Stimulated activated CD4-positive, alpha-beta T cell treated with anti-CD3 and anti-CD28 coated beads, Interleukin-2, amount 100 ng/mL, for 24 hours (primary cell): ENCODE data around the gene HSPB6.

Experiments used
- DNase-seq, 2 donors: peaks; one replicate each; pipeline ENCODE4 v3.0.0-alpha.2; 2020

HSPB6 gene

DNA sequence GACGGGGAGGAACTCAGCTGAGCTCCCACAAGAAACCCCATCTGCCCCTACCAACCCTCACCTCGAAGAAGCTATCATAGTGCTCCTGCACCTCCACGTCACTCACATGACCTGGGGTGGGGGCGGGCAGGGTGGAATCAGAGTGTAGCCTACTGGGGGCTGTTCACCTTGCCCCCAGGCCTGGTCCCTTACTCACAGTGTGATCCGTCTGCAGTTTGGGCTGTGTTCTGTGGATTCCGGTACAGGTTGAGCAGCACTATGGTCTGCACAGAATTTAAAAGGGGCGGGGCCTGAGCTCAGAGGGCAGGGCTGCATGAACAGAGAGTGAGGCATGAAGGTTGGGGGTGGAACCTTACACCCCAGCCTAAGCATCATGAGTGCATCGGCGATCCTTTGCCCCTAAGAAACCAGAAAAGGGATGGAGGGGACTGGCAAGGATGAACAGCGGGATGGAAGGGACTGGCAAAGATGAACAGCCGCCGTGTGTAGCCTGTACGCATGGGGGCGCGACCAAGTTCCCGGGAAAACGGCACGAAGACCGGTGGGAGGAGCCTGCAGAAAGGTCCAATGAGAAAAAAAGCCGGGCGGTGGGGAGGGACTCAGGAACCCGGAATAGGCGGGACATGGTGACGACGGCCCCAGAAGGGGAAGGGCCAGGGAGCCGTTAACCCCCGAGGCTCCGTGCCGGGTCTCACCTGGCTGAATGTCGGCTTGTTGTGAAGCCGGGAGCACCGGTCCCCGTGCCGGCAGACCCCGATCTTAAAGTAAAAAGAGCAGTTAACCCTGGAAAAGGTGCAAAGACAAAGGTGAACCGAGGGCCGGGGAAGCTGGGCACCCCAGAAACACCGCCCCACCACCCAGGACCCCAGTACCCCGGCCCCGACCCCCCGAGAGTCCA, 12.2 kb downstream of the HSPB6 start:
- DNase-seq: peak; percentile 91 to 93

GRCh38 chr19:35743640-35744429, 13.0 kb downstream of the HSPB6 start:
- DNase-seq: no peak

GRCh38 chr19:35742121-35742724, 14.6 kb downstream of the HSPB6 start, which contains the start of gene IGFLR1:
IGFLR1 (minus strand) TSS chr19:35742452; CDS start chr19:35741180, 1,272 bp downstream.
- peak; percentile 67 to 77 for DNase-seq

GRCh38 chr19:35741203-35741515, 15.7 kb downstream of the HSPB6 start:
- no peak for DNase-seq

DNA sequence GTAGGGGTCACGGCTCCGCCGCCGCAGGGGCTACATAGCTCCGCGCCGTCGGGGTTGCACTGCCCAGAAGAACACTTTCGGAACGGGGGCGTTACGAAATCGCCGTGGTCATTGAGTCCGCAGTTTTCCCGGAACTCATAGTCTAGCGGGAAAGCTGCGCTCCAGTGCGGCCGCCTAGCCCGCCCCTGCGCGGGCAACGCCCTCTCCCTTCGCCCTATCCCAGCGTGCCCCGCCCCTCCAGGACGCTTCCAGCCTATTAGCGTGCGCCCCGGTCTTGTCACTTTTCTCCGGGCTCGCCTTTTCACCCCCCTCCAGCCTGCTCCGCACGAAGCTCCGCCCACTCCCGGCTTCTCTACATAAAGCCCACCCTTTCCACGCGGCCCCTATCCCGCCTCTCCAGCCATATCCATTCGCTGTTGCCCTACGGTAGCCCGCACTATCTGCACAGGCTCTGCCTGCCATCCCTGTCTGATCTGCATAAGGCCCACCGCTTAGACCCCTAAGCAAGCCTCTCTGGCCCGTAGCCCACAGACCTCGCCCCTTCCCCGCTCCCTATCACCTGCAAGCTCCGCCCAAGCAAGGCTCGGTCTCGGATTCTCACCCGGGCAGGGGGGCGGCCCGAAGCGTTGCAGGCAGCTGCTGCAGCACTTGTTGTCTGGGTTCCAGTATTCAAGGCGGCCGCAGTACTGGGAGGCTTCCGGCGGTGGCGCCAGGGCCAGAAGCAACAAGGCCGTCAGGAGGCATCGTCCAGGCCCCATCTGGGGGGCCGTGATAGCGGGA, 16.2 kb downstream of the HSPB6 start:
- DNase-seq: peak; percentile 96 to 98

DNA sequence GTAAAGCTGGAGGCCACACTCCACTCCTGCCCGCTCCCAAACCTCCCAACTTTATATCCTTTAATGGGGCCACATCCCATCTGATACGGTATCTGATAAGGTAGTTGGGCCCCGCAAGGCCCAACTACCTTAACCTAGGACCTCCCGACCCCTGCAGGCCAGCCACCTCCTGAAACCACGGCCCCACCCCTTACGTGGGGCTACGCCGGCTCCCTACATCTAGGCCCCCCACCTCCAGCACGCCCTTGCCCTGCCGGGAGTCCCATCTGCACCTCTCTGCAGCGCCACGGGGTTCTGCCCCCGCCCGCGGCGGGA, 16.8 kb downstream of the HSPB6 start:
- DNase-seq: no peak

GRCh38 chr19:35739275-35740107, 17.3 kb downstream of the HSPB6 start:
- DNase-seq: no peak

- DNase-seq: no peak
Observed at GRCh38 chr19:35738887-35739229, 18.0 kb downstream of the HSPB6 start.

GRCh38 chr19:35738021-35738886, 18.6 kb downstream of the HSPB6 start:
- no peak for DNase-seq

DNA sequence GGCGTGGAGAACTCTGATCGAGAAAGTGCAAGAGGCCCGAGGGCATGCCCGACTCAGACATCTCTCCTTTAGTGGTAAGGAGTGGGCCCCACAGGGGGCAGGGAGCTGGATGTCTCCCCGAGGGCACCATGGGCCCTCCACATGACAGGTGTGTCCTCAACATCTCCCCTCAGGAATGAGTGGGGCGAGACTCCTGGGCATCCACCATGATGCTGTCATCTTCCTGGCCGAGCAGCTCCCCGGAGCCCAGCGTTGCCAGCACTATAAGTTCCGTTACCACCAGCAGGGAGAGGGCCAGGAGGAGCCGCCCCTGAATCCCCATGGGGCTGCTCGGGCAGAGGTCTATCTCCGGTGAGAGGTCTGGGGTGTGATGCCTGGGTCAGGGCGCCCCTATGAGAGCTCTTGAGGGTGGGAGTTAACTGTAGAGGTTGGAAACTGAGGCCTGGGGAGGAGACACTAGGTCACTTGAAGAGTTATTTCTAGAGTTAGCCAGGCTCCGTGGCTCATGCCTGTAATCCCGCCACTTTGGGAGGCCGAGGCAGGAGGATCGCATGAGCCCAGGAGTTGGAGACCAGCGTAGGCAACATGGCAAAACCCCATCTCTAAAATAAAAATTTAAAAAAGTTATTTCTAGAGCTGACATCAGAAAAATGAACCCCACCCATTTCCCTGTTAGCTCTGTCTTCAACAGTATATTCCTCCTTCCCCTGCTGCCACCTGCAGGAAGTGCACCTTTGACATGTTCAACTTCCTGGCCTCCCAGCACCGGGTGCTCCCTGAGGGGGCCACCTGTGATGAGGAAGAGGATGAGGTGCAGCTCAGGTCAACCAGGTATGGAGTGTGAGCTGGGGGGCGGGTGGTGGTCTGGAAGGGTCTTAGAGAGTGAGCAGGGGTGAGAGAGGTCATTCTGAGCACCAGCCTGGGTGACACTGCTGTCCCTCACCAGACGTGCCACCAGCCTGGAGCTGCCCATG, 19.6 kb downstream of the HSPB6 start:
- no peak for DNase-seq

- no peak for DNase-seq
Observed at GRCh38 chr19:35734889-35735288, 21.9 kb downstream of the HSPB6 start.

DNA sequence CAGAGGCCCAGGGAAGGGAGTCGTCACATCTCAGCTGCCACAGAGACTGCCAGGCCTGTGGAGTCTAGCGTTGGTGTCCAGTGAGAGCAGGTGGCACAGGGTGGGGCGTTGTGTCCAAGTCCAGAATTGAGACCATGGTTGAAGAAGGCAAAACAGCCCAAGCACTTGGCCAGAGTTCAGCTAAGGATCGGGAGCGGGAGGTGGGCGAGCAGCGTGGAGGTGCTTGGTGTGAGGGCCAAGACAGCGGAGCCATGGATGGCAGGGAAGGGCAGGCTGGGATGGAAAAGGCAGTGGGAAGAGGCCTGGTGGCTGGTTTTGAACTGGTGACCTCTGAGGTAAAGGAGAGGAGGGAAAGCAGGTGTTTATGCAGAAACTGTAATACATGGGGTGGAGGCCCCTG, 22.6 kb downstream of the HSPB6 start:
- DNase-seq: no peak

DNA sequence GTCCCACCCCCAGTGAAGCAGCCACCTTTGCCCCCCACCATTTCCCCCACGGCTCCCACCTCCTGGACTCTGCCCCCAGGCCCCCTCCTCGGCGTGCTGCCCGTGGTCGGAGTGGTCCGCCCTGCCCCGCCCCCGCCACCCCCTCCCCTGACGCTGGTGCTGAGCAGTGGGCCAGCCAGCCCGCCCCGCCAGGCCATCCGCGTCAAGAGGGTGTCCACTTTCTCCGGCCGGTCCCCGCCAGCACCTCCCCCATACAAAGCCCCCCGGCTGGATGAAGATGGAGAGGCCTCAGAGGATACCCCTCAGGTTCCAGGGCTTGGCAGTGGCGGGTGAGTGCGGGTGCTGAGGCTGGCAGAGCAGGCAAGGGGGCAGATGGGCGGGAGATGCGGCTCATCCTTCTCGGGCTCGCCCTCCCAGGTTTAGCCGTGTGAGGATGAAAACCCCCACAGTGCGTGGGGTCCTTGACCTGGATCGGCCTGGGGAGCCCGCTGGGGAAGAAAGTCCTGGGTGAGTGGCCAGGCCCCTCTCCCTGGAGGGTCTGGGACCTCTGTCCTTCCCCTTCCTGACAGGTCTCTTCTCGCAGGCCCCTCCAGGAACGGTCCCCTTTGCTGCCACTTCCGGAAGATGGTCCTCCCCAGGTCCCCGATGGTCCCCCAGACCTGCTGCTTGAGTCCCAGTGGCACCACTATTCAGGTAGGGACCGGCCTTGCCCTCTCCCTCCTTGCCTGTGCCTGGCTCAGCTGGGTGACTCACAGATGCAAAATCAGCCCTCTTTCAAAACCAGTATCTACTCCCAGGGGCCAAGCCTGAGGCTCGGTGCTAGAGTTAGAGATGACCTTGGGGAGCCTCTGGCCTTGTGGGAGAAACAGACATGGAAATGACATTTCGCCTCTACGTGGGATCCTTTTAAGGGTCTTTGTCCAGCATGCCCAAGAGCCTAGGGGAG, 23.4 kb downstream of the HSPB6 start:
- no peak for DNase-seq

GRCh38 chr19:35732540-35733179, 24.2 kb downstream of the HSPB6 start:
- DNase-seq: no peak

DNA sequence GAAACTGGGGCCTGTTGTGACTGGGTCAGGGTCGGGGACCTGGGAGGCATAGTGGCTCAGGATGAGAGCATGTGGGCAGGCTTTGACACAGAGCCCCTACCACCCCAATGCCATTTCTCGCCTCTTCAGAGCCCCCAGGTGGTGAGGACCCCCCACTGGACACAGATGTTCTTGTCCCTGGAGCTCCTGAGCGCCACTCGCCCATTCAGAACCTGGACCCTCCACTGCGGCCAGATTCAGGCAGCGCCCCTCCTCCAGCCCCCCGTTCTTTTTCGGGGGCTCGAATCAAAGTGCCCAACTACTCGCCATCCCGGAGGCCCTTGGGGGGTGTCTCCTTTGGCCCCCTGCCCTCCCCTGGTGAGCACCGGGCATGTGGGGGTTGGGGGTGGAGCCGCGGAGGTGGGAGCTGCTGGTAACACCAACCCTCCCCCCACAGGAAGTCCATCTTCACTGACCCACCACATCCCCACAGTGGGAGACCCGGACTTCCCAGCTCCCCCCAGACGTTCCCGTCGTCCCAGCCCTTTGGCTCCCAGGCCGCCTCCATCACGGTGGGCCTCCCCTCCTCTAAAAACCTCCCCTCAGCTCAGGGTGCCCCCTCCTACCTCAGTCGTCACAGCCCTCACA, 24.9 kb downstream of the HSPB6 start:
- no peak for DNase-seq

GRCh38 chr19:35731353-35731752, 25.5 kb downstream of the HSPB6 start:
- no peak for DNase-seq

DNA sequence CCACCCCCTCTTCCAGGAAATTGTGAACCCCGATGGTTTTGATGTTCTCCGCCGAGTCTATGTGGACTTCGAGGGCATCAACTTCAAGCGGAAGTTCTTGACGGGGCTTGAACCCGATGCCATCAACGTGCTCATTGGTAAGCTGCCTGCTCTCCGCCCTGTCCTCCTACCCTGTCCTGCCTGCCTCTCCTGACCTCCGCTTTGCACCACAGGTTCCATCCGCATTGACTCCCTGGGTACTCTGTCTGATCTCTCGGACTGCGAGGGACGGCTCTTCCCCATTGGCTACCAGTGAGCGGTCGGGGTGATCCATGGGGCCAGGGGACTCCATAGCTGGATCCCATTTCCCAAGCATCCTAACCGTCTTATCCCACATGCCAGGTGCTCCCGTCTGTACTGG, 26.5 kb downstream of the HSPB6 start:
- no peak for DNase-seq

DNA sequence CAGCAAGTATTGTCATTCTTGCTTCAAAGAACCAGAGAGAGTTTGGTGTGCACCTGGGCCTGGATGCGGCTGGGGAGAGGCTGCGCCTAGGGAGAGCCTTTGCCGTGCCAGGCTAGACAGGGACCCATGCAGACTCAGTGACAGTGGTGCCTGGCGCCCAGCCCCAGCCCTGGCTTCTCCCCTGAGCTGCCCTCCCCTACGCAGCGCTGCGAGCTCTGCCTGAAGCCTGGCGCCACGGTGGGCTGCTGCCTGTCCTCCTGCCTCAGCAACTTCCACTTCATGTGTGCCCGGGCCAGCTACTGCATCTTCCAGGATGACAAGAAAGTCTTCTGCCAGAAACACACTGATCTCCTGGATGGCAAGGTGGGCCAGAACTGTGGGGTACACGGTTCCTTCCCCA, 27.1 kb downstream of the HSPB6 start:
- DNase-seq: no peak
